Measurements from ENCODE around the gene NKX6-2.

- TF ChIP-seq CTCF (IDR thresholded peaks at IDR 0.05; ENCODE audit: low read depth, low read length) (no peak), EZH2phosphoT487 (IDR thresholded peaks at IDR 0.05; ENCODE audit: low read depth) (no peak)
Measured at GRCh38 chr10:132774181-132774901, 11.6 kb downstream of the NKX6-2 start.

All from OCI-LY3 (cell line).